GM18519 (cell line): Measurements from ENCODE around the gene MXRA7.
"Not testable (repeated sequence)": the region's sequence is repeated elsewhere in the genome, so short reads cannot be mapped to it uniquely, and the experiment has no call there.

ENCODE experiments used
- ATAC-seq: cut with Tn5 transposase; IDR thresholded peaks from one replicate; pipeline ENCODE4 v1.9.1; 2021; ENCODE audit warnings: mild to moderate bottlenecking, moderate library complexity; ENCODE audit not compliant: unreplicated experiment, low FRiP score

Gene MXRA7

DNA sequence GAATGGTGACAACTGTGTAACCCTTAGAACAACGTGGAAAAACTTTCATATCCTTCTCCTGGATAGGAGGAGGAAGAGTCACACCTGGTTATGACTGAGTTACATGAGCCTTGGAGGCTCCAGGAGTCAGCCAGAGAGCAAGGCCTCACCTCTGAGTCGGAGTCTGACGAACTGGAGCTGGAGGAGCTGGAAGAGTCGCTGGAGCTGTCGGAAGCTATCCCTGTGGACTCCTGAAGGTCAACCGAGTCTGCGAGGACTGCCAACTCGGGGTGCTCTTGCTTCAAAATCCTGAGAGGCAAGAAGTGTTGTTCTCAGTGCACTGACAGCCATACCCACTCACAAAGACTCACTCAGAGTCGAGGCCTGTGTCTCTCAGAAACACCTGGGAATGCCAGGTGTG is 9.4 kb upstream of the MXRA7 start:
- ATAC-seq = no peak

DNA sequence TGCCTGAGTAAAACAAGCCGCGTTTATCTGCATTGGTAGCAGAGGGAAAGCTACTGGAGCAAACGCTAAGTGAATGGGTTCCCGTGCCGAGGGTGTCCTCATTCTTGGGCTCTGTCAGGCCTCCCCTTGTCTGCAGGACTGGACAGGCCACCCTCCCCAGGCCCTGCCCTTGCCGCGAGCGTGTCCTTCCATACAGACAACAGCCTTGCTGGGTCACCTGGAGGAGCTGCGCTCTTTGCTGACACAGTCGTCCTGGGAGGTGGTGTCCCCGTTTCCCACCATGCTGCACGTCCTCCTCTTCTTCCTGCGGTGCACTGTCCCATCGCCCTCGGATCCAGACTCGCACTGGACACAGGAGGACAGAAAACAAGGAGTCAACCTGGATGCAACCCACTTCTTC is 7.8 kb upstream of the MXRA7 start:
- ATAC-seq = no peak

DNA sequence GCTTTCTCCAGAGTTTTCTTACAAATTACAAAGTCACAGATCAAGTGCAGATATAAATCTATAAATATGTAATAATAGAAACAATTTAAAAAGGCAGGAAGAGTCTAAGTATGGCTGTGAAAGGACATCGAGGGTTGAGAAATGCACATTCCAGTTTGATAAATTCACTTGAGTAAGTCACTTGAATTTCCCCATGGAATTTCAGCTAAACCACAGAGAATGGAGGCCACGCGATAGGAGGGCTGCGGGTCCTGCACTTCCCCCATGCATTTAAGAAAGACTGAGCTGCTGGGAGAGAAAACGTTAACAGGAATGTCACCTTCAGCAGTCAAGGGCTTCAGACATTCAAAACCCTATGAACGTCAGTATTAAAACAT is 6.1 kb upstream of the MXRA7 start:
- ATAC-seq = no peak

DNA sequence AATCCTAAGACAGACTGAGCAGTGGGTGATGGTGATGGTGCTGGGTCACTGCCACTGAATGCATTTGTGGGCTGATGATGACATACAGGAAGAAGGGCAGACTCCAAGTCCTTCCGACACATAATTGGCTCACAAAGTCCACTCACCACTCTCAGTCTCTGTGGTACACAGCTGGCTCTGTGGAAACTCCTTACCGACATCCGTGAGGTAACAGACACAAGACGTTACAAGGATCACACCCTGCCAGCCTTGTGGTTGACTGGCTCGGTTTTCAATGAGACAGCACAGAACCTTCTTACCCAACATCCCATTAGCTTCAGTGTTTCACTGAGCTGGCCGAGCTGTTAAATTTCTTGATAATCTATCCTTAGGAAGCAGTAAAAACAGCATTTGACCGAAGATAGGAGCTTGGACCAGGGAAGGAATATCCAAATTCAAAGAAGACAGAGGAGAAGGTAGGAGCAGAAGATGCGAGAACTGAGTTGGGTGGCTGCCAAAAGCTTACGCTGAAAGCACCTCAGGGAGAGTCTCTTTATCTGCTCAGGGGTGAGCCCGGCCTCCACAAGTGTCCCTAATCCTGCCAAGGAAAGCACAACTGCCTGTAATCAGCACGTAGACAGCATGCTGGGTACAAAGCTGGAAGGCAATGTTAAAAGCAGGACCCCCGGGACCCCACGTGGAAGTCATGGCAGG is 5.5 kb upstream of the MXRA7 start:
- ATAC-seq = no peak

DNA sequence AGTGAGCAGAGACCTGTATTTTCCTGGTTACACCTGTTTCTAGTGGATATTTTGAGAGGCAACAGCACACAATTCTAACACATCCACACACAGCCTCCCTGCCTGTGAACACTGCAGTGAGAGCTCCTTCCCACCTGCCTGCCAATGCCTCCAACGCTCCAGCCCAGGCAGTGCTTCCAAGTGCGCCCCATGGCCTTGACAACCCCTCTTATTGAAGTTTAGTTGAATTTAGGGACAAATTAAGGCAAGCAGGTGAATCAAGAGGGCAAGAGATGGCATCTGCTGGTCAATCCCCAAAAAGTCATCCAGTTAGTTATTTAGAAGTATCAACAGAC is 4.7 kb upstream of the MXRA7 start:
- no peak for ATAC-seq

DNA sequence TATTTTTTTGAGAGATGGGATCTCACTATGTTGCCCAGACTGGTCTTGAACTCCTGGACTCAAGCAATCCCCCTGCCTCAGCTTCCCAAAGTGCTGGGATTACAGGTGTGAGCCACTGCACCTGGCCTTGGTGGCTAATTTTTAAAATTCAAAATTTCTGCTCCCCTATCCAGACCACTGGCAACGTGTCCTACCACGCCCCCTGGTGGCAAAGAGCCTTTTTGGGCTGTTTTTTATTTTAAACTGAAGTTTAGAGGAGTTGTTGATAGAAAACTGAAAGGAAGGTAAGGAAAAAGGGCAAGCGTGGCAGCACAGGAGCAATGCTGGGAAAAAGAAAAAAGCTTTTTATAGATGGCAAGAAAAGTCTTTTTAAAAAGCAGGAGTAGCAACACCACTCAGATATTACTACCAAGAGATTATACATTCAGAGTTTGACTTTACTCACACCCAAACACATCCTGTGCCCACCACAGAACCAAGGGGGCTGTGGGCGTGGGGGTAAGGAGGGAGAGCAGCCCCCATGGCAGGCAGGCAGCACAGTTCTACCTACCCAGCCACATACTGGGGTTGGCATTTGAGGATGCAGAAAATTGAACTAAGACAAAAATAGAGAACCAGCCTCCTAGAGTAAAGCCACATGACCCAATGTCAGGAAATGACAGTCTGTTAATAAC is 4.2 kb upstream of the MXRA7 start:
- ATAC-seq = no peak

DNA sequence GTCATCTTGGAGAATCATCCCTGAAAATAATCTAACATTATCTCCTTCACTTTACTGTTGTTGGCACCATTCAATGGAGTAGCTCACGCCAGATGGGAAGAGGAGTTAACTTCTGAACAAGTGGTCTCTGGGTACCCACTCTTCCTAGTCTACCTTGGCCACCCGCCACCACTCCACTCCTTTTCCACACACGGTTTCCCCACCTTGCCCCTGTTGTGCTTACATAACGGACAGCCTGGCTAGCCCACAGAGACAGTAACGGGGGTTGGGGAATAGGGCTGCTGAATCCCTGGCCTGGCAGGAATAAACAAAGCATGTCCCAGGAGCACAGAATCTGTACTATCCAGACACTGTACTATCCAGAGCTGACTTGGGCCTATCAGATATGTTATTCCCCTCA is 3.6 kb upstream of the MXRA7 start:
- ATAC-seq = no peak

DNA sequence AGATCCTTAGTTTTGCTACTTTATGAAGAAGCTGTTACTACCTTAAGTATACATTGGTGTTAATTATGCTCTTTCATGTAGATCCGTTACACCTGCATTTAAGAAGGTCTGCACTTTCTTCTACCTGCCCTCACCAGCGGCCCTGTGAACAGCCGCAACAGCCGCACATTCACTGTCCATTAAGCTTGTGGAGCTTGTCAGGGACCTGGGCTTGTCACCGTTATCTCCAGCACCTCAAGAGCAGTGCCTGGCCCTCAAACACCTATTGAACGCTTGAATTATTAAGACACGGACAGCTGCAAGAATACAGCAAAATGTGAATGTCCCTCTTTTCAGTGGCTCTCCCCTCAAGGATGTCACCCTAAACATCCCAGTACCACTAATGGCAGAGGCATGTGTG is 3.0 kb upstream of the MXRA7 start:
- ATAC-seq = no peak

DNA sequence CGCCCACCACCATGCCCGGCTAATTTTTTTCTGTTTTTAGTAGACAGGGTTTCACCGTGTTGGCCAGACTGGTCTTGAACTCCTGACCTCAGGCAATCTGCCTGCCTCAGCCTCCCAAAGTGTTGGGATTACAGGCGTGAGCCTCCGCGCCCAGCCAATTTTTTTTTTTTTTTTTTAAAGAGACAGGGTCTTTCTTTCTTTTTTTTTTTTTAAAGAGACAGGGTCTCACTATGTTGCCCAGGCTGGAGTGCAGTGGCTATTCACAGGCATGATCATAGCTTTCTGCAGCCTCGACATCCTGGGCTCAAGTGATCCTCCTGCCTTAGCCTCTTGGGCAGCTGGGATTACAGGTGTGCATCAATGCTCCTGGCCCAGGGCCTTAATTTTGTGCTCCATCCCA is 1.6 kb upstream of the MXRA7 start:
- ATAC-seq = not testable (repeated sequence)

DNA sequence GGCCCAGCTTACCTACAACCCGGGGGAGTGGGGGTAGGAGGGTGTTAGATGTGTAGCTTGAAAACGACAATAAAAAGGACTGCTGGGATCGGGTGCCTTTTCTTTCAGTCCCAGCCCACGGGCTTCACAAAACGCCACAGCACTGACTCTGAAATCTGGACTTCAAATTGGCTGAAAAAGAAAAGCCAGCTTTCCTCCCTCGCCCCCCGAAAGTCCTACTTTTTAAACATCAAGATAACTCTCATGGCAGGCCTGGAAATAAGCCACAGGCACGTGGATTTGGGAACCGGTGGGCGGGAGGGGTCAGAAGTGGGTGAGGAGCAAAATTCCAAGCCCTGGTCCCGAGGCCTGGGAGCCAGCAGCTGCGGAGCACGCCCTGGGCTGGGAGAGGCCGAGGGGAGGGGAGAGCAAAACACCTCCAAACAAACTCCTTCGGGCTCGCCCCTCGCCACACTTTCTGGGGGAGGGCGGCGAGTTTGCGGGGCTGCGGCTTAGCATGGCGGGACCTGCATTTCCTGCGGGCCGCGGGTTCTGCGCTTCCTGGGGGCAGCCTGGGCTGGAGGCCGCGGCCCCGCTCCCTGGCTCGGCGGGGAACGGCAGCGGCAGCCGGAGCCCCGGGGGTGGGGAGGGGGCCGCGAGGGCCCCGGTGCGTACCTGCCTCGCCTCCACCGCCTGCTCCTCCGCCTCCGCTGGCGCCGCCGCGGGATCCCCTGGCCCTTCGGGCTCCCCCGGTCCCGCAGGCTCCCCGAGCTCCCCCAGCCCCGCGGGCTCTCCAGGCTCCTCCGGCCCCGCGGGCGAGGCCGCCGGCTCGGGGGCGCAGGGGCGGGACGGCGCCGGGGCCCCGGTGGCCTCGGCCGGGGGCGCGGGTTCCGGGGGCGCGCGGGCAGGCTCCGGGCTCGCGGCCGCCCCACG is 558 bp downstream of the MXRA7 start:
- ATAC-seq = not testable (repeated sequence)

DNA sequence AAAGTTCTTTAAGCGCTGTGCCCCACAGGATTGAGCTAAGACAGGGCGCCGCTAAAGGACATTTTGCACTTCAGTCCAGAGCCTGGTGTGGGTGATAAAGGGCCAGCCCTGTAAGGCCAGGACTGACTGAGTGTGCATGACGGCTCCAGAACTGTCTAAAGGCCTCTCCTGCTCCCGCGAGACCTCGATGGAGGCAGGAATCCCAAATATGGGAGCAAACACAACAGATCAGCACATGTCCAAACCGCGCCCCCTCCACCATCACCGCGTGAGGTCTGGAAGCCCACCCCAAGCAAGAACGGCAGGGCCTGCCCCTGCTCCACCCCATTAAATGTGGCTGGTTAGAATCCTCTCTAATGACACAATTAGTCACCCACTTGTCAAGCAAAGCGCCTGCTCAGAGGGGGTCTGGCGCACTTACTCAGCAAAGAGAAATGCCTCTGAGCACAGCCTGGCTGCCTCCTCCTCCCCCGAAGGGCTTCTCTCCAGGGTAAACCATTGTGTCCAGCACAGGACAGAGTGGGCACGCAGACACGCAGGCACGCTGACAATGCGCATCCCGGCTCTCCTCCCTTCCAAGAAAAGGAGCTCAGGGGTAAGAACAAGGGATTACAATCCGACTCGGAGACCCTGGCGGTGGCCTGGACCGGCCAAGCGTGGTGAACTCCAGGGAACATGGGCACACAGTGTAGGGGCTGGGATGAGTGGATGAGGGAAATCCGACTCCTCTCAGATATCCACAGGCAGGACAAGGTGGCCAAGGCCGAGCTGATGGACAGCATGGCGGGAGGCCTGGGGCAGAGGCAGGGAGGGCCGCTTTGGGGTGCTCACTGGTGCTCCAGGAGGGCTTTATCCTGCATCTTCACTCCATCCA is 1.5 kb downstream of the MXRA7 start:
- no peak for ATAC-seq

DNA sequence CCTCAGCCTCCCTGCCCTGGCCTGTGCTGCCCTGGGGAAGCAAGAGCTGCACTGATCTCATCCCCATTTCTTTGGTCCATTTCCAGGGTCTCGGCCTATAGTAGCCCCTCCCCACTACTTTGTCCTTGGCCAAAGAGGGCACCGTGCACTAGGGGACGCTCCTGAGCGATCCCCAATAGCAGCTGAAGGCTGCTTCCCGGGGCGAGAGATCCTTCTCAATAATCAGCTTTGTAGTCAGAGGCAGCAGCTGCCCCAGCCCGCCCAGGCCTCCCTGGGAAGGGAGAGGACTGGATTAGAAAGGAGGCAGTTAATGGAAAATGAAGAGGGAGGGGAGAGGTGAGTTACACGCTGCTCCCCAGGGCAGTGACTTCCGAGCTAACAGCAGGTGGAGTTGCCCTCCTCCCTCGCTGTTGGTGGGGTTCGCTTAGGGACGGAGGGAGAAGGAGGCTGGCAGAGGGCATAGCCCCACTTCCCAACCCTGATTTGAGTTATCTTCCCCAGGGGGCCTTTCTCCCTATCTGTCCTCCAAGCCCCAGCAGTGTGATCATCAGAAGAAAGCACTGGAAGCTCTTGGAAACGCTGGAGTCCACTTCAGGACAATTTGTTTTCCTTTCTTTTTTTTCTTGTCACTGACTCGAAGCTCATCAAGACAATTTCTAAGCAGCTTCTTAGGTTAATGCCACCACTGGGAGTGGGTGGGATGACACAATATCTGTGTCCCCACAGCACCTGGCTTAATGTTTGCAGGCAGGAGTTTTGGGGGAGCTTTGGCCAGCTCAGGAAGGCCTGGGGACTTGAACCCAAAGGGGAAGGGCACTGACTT is 2.6 kb downstream of the MXRA7 start:
- ATAC-seq = no peak

DNA sequence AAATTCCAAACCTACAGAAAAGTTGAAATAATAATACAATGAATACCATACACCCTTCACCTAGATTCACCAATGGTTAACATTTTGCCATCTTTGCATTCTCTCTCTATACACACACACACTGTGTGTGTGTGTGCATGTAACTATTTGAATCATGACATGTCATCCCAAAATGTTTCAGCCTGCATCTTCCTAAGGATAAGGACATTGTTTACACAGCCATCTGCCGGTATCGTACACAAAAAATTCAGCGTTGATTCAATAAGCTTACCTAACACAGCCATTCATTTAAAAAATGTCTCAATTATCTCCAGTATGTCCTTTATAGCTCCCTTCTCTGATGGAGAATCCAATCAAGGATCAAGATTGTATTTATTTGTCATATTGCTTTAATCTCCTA is 3.9 kb downstream of the MXRA7 start:
- no peak for ATAC-seq

DNA sequence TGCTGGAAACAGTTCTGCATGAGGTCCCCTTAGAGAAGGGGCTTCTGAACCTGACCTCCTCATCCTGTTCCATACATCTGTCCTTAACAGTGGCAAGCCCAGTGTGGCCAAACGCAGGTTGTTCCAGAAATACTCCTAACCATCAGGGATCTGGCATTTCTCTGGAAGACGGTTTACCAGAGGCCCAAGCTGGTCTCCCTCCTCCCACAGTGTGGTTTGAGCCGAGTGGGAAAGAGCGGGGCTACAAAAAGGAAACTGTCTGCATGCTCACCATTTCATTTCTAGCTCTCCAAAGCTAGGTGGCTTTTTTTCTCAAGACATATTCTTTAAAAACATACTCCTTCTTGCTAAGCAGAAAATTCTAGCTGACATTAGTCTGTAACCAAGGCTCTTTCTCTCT is 6.0 kb downstream of the MXRA7 start:
- ATAC-seq = no peak

DNA sequence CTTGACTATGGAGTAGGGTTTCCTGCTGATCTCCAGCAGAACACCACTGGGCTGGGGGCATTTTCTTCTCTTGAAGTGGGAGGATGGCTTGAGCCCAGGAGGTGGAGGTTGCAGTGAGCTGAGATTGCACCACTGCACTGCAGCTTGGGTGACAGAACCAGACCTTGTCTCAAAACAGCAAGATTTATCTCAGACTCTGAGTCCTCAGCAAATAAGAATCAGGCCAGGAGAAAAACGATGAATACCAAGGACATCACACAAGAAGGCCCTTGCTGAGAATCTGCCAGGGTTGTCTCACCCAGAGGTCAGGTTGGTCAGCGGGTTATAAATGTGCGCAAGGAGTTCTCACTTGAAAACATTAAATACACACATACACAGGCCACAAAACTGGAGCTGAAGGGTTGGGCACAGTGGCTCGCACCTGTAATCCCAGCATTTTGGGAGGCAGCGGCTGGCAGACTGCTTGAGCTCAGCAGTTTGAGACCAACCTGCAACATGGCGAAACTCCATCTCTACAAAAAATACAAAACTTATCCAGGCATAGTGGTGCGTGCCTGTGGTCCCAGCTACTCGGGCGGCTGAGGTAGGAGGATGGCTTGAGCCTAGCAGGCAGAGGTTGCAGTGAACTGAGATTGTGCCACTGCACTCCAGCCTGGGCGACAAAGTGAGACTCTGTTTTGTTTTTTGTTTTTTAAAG is 7.7 kb downstream of the MXRA7 start:
- no peak for ATAC-seq

DNA sequence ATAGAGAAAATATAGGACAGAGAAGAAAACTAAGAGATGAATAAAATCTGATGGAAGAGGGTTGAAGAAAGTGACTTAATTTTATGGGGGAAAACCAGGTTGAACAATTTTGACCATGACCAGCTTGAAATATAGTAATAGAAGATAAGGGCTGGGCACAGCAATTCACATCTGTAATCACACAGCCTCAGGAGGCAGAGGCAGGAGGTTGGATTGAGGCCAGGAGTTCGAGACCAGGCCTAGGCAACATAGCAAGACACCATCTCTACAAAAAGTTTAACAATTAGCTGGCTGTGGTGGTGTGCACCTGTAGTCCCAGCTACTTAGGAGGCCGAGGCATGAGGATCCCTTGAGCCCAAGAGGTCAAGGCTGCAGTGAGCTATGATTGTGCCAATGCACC is 8.7 kb downstream of the MXRA7 start:
- ATAC-seq = no peak

DNA sequence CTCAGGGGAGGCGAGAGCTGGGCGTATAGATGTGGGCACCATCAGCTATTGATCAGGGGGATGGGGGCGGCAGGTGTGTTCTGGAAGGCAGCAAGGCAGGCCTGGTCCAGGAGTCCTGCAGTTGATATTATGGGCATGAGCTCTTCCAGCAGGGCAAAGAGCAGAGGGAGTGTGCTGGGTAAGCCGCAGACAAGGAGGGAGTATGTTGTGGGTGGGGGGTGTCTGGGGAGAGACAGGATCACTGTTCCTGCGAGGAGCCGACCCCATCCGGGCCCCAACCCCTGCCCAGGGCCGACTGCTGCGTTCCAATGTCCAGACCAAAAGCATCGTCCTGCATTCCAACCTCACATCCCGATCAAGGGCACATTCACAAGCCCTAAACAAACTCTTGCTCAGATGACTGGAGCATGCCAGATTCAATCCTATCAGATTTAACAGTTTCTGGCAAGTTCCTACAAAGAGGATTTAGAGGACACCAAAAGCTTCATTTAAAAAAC is 9.2 kb downstream of the MXRA7 start:
- ATAC-seq = no peak

DNA sequence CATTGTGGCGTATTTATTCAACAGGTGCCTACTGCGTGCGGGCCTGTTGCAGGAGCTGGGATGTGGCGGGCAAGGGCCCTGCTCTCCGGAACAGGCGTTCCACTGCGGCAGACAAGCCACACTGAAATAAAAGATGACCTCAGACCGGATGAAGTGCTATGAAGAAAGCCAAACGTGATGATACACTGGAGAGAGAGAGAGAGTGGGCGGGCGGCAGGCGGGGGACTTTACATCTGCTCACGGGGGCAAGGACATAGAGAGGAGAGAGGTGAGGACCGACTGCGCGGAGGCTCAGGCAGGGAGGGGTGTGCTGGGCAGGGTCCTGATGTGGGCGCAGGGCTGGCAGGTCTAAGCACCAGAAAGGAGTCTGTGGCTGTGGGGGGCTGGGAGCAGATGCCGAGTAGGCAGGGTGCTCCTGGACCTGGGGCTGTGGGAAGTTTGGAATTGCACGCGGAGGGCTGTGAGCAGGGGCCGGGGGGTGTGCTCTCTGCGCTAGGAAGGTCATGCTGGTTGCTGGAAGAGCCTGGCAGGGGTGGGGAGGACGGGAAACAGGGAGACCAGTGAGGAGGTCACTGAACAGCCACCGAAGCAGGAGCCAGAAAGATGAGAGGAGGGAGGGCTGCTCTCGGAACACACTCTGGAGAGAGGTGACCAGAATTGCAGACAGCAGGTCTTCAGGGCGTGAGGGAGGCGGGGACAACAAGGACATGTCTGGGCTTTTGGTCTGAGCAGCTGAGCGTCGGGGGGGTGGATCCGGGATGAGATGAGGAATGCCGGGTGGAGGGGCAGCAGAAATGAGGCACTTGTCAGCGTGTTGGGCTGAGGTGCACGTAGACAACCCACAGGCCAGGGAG is 9.9 kb downstream of the MXRA7 start:
- ATAC-seq = no peak
